ENCODE data around the gene PCDHA7.
"Not testable (repeated sequence)": the region's sequence is repeated elsewhere in the genome, so short reads cannot be mapped to it uniquely, and the experiment has no call there.

Gene PCDHA7

DNA sequence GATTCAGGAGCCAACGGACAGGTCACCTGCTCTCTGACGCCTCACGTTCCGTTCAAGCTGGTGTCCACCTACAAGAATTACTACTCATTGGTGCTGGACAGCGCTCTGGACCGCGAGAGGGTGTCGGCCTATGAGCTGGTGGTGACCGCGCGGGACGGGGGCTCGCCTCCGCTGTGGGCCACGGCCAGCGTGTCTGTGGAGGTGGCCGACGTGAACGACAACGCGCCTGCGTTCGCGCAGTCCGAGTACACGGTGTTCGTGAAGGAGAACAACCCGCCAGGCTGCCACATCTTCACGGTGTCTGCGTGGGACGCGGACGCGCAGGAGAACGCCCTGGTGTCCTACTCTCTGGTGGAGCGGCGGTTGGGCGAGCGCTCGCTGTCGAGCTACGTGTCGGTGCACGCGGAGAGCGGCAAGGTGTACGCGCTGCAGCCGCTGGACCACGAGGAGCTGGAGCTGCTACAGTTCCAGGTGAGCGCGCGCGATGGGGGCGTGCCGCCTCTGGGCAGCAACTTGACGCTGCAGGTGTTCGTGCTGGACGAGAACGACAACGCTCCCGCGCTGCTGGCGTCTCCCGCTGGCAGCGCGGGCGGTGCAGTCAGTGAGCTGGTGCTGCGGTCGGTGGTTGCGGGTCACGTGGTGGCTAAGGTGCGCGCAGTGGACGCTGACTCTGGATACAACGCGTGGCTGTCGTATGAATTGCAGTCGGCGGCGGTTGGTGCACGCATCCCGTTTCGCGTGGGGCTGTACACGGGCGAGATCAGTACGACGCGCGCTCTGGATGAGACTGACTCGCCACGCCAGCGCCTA lies 23.3 kb downstream of the PCDHA7 start:
- DNase-seq (ENCODE audit: extremely low spot score, insufficient read length, low read depth) (no peak), FAIRE-seq (no peak)

DNA sequence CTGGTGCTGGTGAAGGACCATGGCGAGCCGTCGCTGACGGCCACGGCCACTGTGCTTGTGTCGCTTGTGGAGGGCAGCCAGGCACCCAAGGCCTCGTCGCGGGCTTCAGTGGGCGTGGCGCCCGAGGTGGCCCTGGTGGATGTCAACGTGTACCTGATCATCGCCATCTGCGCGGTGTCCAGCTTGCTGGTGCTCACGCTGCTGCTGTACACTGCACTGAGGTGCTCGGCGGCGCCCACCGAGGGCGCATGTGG lies 23.8 kb downstream of the PCDHA7 start:
- no peak for DNase-seq (ENCODE audit: extremely low spot score, insufficient read length, low read depth)
- no peak for FAIRE-seq

GRCh38 chr5:140862441-140863295 lies 28.6 kb downstream of the PCDHA7 start:
- DNase-seq (ENCODE audit: extremely low spot score, insufficient read length, low read depth) (no peak), FAIRE-seq (no peak)

DNA sequence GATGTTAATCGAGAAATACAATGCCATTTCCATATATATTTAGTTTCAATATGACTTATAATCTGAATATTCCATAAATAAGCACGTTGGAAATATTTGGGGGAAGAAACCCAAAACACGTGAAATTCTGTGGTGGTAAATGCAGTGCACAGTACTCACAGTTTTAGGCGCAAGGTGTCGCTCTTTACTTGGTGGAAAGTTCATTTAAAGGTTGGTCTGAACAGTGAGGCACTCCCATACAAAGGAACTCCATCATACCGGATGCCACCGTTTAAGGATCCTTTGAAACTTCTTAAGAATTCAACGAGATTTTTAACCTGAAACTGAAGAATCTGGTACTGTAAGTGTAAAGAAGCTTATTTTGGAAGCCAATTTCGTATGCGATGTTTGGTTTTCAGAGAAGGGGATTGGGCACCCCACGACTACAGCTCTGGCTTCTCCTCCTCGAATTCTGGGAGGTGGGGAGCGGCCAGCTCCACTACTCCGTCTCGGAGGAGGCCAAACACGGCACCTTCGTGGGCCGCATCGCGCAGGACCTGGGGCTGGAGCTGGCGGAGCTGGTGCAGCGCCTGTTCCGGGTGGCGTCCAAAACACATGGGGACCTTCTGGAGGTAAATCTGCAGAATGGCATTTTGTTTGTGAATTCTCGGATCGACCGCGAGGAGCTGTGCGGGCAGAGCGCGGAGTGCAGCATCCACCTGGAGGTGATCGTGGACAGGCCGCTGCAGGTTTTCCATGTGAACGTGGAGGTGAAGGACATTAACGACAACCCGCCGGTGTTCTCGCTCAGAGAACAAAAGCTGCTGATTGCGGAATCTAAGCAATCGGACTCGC lies 34.9 kb downstream of the PCDHA7 start, which contains the start of gene PCDHA11:
TSS of gene PCDHA11 (plus strand) at position 237 of the 834 bp plus-strand sequence. CDS start at position 384, 147 bp downstream.
- no peak for FAIRE-seq
- DNase-seq (ENCODE audit: extremely low spot score, insufficient read length, low read depth), result no peak

- DNase-seq (ENCODE audit: extremely low spot score, insufficient read length, low read depth) (no peak), FAIRE-seq (no peak)
Observed at GRCh38 chr5:140869555-140869886, 35.5 kb downstream of the PCDHA7 start.

- DNase-seq (ENCODE audit: extremely low spot score, insufficient read length, low read depth), result no peak
- FAIRE-seq, result no peak
Observed at GRCh38 chr5:140870221-140871201, 36.4 kb downstream of the PCDHA7 start.

GRCh38 chr5:140875085-140876065 lies 41.3 kb downstream of the PCDHA7 start, which contains the start of gene PCDHA12:
Gene PCDHA12, plus strand, starts transcription at chr5:140875308. Its CDS starts 165 bp downstream, at chr5:140875473.
- FAIRE-seq, result no peak
- no peak for DNase-seq (ENCODE audit: extremely low spot score, insufficient read length, low read depth)

DNA sequence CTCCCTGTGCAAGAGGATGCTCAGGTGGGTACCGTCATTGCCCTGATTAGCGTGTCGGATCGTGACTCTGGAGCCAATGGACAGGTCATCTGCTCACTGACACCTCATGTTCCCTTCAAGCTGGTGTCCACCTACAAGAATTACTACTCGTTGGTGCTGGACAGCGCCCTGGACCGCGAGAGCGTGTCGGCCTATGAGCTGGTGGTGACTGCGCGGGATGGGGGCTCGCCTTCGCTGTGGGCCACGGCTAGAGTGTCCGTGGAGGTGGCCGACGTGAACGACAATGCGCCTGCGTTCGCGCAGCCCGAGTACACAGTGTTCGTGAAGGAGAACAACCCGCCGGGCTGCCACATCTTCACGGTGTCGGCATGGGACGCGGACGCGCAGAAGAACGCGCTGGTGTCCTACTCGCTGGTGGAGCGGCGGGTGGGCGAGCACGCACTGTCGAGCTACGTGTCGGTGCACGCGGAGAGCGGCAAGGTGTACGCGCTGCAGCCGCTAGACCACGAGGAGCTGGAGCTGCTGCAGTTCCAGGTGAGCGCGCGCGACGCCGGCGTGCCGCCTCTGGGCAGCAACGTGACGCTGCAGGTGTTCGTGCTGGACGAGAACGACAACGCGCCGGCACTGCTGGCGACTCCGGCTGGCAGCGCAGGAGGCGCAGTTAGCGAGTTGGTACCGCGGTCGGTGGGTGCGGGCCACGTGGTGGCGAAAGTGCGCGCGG lies 42.6 kb downstream of the PCDHA7 start:
- FAIRE-seq; DNase-seq (ENCODE audit: extremely low spot score, insufficient read length, low read depth): not testable (repeated sequence)

DNA sequence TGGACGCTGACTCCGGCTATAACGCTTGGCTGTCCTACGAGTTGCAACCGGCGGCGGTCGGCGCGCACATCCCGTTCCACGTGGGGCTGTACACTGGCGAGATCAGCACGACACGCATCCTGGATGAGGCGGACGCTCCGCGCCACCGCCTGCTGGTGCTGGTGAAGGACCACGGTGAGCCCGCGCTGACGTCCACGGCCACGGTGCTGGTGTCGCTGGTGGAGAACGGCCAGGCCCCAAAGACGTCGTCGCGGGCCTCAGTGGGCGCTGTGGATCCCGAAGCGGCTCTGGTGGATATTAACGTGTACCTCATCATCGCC lies 43.2 kb downstream of the PCDHA7 start:
- FAIRE-seq (no peak), DNase-seq (ENCODE audit: extremely low spot score, insufficient read length, low read depth) (no peak)

GRCh38 chr5:140881889-140882590 lies 48.0 kb downstream of the PCDHA7 start, which contains the start of gene PCDHA13:
Gene PCDHA13, plus strand, starts transcription at chr5:140882124. Its CDS starts 145 bp downstream, at chr5:140882269.
- FAIRE-seq, result no peak
- no peak for DNase-seq (ENCODE audit: extremely low spot score, insufficient read length, low read depth)

DNA sequence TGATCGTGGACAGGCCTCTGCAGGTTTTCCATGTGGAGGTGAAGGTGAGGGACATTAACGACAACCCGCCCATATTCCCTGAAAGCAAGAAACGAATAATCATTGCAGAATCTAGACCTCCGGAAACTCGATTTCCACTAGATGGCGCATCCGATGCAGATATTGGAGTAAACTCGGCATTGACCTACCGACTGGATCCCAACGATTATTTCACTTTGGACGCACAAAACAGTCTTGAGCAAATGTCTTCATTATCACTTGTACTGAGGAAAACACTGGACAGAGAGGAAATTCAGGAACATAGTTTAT lies 48.5 kb downstream of the PCDHA7 start:
- FAIRE-seq (no peak), DNase-seq (ENCODE audit: extremely low spot score, insufficient read length, low read depth) (no peak)

DNA sequence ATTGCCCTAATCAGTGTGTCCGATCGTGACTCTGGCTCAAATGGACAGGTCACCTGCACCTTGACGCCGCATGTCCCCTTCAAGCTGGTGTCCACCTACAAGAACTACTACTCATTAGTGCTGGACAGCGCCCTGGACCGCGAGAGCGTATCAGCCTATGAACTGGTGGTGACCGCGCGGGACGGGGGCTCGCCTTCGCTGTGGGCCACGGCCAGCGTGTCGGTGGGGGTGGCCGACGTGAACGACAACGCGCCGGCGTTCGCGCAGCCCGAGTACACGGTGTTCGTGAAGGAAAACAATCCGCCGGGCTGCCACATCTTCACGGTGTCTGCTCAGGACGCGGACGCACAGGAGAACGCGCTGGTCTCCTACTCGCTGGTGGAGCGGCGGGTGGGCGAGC lies 49.3 kb downstream of the PCDHA7 start:
- FAIRE-seq, result no peak

DNA sequence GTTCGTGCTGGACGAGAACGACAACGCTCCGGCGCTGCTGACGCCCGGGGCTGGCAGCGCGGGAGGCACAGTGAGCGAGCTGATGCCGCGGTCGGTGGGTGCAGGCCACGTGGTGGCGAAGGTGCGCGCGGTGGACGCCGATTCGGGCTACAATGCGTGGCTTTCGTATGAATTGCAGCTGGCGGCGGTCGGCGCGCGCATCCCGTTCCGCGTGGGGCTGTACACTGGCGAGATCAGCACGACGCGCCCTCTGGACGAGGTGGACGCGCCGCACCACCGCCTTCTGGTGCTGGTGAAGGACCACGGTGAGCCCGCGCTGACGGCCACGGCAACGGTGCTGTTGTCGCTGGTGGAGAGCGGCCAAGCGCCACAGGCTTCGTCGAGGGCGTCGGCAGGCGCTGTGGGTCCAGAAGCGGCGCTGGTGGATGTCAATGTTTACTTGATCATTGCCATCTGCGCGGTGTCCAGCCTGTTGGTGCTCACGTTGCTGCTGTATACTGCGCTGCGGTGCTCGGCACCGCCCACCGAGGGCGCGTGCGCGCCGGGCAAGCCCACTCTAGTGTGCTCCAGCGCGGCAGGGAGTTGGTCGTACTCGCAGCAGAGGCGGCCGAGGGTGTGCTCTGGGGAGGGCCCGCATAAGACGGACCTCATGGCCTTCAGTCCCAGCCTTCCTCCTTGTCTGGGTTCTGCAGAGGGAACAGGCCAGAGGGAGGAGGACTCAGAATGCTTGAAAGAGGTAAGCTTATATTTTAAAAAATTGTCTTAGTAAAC lies 50.0 kb downstream of the PCDHA7 start:
- FAIRE-seq, result no peak

More for the DNA sequence above, 49.3 kb downstream of the PCDHA7 start:
- no peak for DNase-seq (ENCODE audit: extremely low spot score, insufficient read length, low read depth)

More for the DNA sequence above, 50.0 kb downstream of the PCDHA7 start:
- DNase-seq (ENCODE audit: extremely low spot score, insufficient read length, low read depth), result no peak
